ENCODE measurements around the gene SLC13A5.

Gene SLC13A5

GRCh38 chr17:6684881-6685767 is 28.0 kb downstream of the SLC13A5 start:
- DNase-seq (ENCODE audit: low spot score): no peak

GRCh38 chr17:6684460-6684783 is 28.7 kb downstream of the SLC13A5 start:
- FAIRE-seq (no peak), DNase-seq (ENCODE audit: low spot score) (no peak)

More at GRCh38 chr17:6684881-6685767, 28.0 kb downstream of the SLC13A5 start:
- no peak for FAIRE-seq

- DNase-seq (ENCODE audit: low spot score) (no peak), FAIRE-seq (no peak)
These were observed 29.3 kb downstream of the SLC13A5 start for GRCh38 chr17:6683730-6684459.

GRCh38 chr17:6683081-6683684 is 30.0 kb downstream of the SLC13A5 start:
- FAIRE-seq: no peak
- no peak for DNase-seq (ENCODE audit: low spot score)

GRCh38 chr17:6682339-6682738 is 30.8 kb downstream of the SLC13A5 start:
- DNase-seq (ENCODE audit: low spot score) (no peak), FAIRE-seq (no peak)

- FAIRE-seq (no peak), DNase-seq (ENCODE audit: low spot score) (no peak)
These were observed 31.5 kb downstream of the SLC13A5 start for GRCh38 chr17:6681671-6682070.

GRCh38 chr17:6681176-6681575 is 32.0 kb downstream of the SLC13A5 start:
- DNase-seq (ENCODE audit: low spot score) (no peak), FAIRE-seq (no peak)

- no peak for FAIRE-seq
- DNase-seq (ENCODE audit: low spot score): no peak
These were observed 33.9 kb downstream of the SLC13A5 start for GRCh38 chr17:6679241-6679640.

- no peak for FAIRE-seq
- DNase-seq (ENCODE audit: low spot score): no peak
These were observed 35.2 kb downstream of the SLC13A5 start for GRCh38 chr17:6677946-6678345.

GRCh38 chr17:6677158-6677831 is 35.9 kb downstream of the SLC13A5 start:
- FAIRE-seq (peak; percentile 72), DNase-seq (ENCODE audit: low spot score) (peak; percentile 70)

GRCh38 chr17:6676802-6677157 is 36.4 kb downstream of the SLC13A5 start:
- FAIRE-seq: no peak

GRCh38 chr17:6675201-6675825 is 37.9 kb downstream of the SLC13A5 start:
- FAIRE-seq (no peak), DNase-seq (ENCODE audit: low spot score) (no peak)

More at GRCh38 chr17:6676802-6677157, 36.4 kb downstream of the SLC13A5 start:
- no peak for DNase-seq (ENCODE audit: low spot score)

GRCh38 chr17:6674586-6674985 is 38.6 kb downstream of the SLC13A5 start:
- no peak for DNase-seq (ENCODE audit: low spot score)
- FAIRE-seq: no peak

- no peak for DNase-seq (ENCODE audit: low spot score)
- no peak for FAIRE-seq
These were observed 41.7 kb downstream of the SLC13A5 start for GRCh38 chr17:6671431-6671830.

GRCh38 chr17:6670999-6671398 is 42.2 kb downstream of the SLC13A5 start:
- no peak for FAIRE-seq

GRCh38 chr17:6670571-6670970 is 42.6 kb downstream of the SLC13A5 start:
- no peak for FAIRE-seq
- no peak for DNase-seq (ENCODE audit: low spot score)

More at GRCh38 chr17:6670999-6671398, 42.2 kb downstream of the SLC13A5 start:
- DNase-seq (ENCODE audit: low spot score): no peak

- no peak for DNase-seq (ENCODE audit: low spot score)
- no peak for FAIRE-seq
These were observed 43.5 kb downstream of the SLC13A5 start for GRCh38 chr17:6669479-6670212.

GRCh38 chr17:6668727-6669425 is 44.3 kb downstream of the SLC13A5 start:
- no peak for DNase-seq (ENCODE audit: low spot score)
- no peak for FAIRE-seq

GRCh38 chr17:6668219-6668618 is 45.0 kb downstream of the SLC13A5 start:
- FAIRE-seq: no peak
- DNase-seq (ENCODE audit: low spot score): no peak

GRCh38 chr17:6667516-6667915 is 45.7 kb downstream of the SLC13A5 start:
- FAIRE-seq (no peak), DNase-seq (ENCODE audit: low spot score) (no peak)

All from RCC 7860 (cell line).